NCI-H82 treated with DMSO at 0.1 percent for 48 hours (cell line): ENCODE results near the gene SERPINA6.
"Not testable (repeated sequence)": the region's sequence is repeated elsewhere in the genome, so short reads cannot be mapped to it uniquely, and the experiment has no call there.

Experiments
- DNase-seq: peaks from one replicate; lab custom pipeline; 2025; ENCODE audit not compliant: unreplicated experiment; lab: John Stamatoyannopoulos, UW

SERPINA6 gene

GRCh38 chr14:94292872-94293577, 30.1 kb downstream of the SERPINA6 start, which contains the start of gene SERPINA10:
Gene SERPINA10, minus strand, starts transcription at chr14:94293268. Its CDS starts 2,675 bp downstream, at chr14:94290593.
- DNase-seq: no peak

DNA sequence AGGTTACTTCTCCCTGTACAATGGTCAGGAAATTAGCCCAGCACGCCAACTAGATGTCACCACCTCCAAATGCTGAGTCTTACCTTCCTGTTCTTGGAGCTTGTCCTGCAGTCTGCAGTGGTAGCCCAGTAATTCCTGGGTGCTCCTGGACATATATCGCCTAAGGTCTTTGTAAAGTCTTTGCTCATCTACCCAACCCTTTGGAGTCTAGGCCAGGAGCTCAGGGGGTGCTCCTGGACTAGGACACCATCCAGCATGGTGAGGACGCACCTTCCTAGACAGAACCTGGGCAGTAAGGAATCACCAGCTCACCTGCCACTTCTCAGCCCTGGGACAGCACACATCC, 30.6 kb downstream of the SERPINA6 start:
- no peak for DNase-seq

- no peak for DNase-seq
Measured at GRCh38 chr14:94291906-94292525, 31.1 kb downstream of the SERPINA6 start.

GRCh38 chr14:94291159-94291905, 31.8 kb downstream of the SERPINA6 start:
- no peak for DNase-seq

DNA sequence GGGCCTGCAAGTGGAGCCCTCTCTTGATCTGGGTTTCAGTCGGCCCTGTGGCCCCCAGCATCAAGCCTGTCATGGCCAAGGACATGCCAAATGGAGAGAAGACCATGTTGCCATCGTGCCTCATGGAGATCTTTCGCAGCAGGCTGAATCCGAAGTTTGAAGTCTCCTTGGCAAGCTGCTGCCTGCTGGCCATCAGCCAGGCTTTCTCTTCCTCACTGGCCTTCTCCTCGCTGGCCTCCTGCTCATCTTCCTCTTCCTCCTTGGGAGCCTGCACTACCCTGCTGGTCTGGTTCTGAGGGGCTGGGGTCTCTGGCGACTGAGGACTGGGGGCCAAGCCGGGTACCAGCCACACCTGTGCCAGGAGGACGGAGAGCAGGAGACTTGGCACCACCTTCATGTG, 32.9 kb downstream of the SERPINA6 start:
- no peak for DNase-seq

DNA sequence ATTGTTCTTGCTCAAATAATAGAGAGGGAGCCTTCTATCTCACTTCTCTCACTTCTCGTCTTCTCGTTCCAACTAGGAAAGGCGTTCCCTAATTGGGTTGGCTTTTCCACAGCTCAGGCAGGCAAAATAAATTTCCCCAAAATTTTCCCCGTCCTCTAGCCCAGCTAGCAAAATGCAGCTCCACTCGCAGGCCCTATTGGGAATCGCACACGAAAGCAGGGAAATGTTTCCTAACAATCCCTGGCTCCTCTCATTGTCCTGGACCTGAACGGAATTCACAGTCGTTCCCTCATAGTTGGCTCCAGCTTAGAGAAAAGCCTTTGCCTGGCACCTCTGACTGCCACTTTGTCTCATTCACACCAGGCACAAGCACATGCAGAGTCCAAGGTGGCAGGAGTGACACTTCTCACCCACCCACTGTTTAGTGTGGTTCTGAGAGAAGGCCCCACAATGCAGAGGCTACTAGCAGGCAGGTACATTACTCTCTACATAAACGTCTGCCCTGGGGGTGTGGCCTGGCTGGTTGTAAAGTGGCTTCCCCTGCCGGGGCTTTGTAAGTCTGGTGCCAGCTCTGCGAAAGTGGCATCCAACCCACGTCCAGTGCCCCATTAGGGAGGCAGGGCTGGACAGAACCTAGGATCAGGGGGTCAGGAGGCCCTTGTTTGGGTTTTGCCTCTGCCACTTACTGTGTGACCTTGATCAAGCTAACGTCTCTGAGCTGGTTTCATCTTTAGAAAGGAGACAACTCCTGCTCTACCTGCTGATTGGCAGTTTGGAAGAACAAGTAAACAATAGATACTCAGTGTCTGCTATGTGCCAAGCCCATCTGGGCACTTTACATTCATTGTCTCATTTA, 34.3 kb downstream of the SERPINA6 start:
- DNase-seq: no peak

DNA sequence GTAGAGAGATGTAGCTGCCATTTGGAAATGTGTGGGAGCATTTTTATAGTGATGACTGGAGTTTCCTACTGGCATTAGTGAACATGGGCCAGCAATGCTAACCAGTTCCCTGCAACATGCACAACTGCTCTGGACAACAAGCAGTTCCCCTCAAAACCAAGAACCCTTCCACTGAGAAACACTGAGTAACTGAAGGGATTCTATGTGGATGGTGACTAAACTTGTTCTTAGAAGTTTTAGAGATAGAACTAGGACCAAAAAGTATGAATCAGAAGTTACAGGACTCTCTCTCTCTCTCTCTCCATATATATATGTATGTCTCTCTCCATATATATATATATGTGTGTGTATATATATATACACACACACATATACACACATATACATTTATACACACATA, 38.0 kb downstream of the SERPINA6 start:
- no peak for DNase-seq

DNA sequence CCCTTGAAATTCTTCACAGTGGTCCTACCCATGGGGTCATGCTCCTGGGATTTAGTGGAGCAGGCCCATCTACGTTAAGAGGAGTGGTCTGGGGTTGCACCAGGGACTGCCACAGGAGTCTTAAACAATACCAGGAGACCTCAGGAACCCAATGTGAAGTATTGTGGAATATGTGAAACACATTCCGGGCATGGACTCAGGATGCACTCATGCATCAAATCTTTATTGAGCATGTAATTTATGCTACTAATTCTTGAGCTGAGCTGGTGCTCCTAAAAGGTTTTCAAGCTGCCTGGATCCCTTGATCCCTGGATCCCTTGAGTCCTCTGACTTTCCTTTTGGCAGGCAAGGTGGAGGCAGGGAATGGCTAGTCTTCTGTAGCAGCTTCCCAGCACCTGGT, 38.9 kb downstream of the SERPINA6 start:
- DNase-seq: no peak

GRCh38 chr14:94282991-94283723, 40.0 kb downstream of the SERPINA6 start:
- no peak for DNase-seq

GRCh38 chr14:94278731-94279130, 44.4 kb downstream of the SERPINA6 start:
- DNase-seq: no peak

GRCh38 chr14:94276898-94277561, 46.1 kb downstream of the SERPINA6 start:
- not testable (repeated sequence) for DNase-seq

GRCh38 chr14:94269156-94269555, 54.0 kb downstream of the SERPINA6 start:
- no peak for DNase-seq

- DNase-seq: not testable (repeated sequence)
Measured at GRCh38 chr14:94268582-94268981, 54.6 kb downstream of the SERPINA6 start.

DNA sequence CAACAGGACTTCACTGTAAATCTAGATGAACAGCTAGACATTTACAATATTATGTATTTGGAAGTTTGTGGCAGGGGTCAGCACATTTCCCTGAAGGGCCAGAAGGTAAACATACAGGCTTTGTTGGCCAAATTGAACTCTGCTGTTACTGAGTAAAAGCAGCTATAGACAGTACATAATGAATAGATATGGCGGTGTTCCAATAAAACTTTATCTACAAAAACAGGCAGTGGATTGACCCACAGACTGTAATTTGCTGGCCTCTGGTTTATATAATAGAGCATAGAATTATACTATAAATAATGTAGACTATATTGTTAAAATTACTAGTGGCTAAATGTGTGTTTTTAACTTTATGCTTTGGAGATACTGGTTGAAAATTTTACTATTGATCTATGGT, 55.8 kb downstream of the SERPINA6 start:
- DNase-seq: no peak

DNA sequence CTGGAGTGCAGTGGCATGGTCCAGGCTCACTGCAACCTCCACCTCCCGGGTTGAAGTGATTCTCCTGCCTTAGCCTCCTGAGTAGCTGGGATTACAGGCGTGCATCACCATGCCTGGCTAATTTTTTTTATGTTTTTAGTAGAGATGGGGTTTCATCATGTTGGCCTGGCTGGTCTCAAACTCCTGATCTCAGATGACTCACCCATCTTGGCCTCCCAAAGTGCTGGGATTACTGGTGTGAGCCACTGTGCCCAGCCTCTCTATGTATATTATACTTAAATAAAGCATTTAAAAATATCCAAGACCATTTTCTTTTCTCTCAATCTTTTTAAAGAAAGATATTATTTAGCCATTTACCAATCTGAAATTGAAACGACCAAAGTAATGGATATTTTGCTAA, 58.9 kb downstream of the SERPINA6 start:
- DNase-seq: not testable (repeated sequence)
